ENCODE data around the gene CORO2B.

CORO2B gene

DNA sequence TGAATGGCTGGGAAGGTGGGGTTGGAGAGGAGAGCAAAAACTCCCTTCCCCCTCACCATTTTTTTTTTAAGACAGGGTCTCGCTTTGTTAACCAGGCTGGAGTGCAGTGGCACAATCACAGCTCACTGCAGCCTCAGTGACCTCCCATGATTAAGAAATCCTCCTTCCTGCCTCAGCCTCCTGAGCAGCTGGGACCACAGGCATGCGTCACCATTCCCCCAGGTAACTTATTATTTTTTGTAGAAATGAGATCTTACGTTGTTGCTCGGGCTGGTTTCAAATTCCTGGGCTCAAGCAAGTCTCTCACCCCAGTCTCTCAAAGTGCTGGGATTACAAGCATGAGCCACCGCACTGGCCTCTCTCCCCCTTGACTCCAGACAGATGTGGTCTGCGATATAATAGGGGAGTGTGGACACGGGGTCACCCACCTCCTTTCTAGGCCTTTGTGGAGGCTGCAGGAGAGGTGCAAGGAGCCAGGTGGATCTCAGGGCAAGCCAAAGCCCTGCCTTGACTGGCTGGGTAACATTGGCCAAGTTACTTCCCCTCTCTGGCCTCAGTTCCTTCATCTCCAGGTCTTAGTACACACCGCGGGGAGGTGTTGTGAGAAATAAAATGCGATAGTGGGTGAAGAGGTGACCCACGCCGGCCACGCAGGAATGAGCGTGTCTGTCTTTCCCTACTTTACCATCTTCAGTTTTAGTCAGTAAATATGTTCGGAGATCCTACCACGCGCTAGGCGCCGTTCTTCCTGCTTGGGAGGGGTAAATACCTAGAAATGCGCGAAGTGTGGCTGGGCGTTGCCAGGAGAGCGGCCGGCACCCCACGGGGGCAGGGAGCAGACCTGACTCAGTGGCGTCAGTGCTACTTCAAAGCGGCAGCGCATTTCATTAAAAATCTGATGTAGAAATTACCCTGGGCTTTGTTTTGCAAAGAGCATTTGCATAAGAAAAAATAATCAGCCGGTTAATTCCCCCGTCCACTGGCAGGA, 20.2 kb upstream of the CORO2B start:
- peak overlapping the region; percentile 46 to 57 for H3K4me3 ChIP-seq (ENCODE audit: low read depth in 1 of 2, low read length in 1 of 2)
- no peaks in the 10 kb centered on the region for H3K36me3 ChIP-seq
- peaks cover 21 to 22% of the 10 kb centered on the region in 2 experiments for H3K4me1 ChIP-seq (ENCODE audit: control insufficient read depth in 1 of 2, insufficient read depth in 1 of 2, low read depth in 1 of 2, low read length in 1 of 2)
- H3K27me3 ChIP-seq = peaks cover 64% of the 10 kb centered on the region
- no peaks in the 10 kb centered on the region for H3K9me3 ChIP-seq
- TF ChIP-seq, protein P1, sequence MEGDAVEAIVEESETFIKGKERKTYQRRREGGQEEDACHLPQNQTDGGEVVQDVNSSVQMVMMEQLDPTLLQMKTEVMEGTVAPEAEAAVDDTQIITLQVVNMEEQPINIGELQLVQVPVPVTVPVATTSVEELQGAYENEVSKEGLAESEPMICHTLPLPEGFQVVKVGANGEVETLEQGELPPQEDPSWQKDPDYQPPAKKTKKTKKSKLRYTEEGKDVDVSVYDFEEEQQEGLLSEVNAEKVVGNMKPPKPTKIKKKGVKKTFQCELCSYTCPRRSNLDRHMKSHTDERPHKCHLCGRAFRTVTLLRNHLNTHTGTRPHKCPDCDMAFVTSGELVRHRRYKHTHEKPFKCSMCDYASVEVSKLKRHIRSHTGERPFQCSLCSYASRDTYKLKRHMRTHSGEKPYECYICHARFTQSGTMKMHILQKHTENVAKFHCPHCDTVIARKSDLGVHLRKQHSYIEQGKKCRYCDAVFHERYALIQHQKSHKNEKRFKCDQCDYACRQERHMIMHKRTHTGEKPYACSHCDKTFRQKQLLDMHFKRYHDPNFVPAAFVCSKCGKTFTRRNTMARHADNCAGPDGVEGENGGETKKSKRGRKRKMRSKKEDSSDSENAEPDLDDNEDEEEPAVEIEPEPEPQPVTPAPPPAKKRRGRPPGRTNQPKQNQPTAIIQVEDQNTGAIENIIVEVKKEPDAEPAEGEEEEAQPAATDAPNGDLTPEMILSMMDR (IDR thresholded peaks at IDR 0.05) = no peak
- no peak overlapping the region for H3K27ac ChIP-seq

DNA sequence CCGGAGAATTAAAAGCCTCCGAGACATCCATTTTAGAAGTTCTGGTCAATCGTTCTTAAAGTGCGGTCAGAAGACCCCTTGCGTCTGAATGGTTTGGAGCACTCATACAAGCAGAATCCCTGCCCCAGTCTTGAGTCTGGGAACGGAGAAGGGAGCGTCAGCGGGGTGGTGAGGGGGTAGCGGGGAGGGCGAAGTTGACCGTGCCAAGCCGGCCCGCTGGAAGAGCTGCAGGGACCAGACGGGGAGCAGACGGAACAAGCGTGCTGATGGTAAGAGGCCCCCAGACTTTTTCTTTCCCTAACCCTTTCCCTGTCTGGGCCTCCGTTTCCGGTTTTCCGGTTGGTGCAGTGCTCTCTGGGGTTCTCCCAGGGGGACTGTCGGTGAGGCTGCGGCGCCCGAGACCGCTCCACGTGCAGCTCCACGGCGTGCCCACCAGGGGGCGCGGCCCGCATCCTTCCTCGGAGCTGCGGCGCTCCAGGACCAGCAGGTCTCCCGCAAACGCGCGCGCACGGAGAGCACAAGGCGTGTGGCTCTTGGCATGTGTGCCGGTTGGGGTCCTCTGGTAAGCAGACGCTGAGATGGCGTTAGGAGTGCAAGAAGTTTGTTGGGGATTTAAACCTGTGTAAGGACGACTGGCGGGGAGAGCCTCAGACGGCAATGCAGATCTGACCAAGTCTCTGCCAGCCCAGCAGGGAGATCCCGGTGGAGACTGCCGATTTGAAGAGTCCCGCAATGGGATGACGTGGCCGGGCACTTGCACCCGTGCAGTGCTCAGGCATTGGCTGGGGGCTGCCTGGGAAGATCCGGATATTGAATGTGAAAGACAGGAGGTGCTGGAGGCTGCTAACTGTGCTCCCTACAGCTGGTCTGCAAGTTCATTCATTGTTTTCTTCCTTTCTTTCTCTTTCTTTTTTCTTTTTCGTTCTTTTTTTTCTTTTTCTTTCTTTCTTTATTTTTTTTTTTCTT, 19.2 kb upstream of the CORO2B start:
- Histone ChIP-seq H3K4me3 (ENCODE audit: low read depth in 1 of 2, low read length in 1 of 2) (peak overlapping the region; percentile 46 to 57), H3K4me1 (ENCODE audit: control insufficient read depth in 1 of 2, insufficient read depth in 1 of 2, low read depth in 1 of 2, low read length in 1 of 2) (peaks cover 21 to 22% of the 10 kb centered on the region in 2 experiments), H3K27me3 (peaks cover 62% of the 10 kb centered on the region), H3K36me3 (no peaks in the 10 kb centered on the region), H3K27ac (no peak overlapping the region), H3K9me3 (no peaks in the 10 kb centered on the region)
- TF ChIP-seq, protein P1 (IDR thresholded peaks at IDR 0.05) = peak; percentile 97

DNA sequence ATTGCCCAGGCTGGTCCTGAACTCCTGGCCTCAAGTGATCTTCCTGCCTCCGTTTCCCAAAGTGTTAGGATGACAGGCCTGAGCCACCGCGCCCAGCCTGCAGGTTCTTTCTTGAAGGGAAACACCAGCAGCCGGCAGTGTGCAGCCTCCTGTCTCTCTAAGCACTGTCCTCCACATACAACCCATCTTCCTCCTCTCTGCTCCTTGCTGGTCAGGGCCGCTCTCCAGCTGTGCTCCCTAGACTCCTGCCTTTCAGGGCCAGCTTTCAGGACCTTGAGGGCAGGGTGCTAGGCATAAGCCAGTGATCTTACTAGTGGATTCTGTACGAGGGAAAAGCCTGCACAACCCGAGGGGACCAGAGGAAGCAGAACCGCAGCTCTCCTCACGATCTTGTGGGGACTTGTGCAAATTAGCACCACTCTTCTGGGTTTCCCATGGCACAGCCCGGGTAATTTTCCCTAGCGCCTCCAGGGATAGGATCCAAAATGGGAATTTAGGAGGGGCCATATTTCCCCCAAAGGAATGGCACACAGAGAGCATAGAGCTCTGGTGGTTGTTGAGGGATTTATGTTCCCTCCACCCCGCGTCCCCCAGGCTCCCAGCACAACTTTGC, 18.2 kb upstream of the CORO2B start:
- H3K27ac ChIP-seq = no peak overlapping the region
- H3K4me3 ChIP-seq (ENCODE audit: low read depth in 1 of 2, low read length in 1 of 2) = no peak overlapping the region
- TF ChIP-seq, protein P1 (IDR thresholded peaks at IDR 0.05) = no peak
- H3K36me3 ChIP-seq = no peaks in the 10 kb centered on the region
- peaks cover 58% of the 10 kb centered on the region for H3K27me3 ChIP-seq
- no peaks in the 10 kb centered on the region for H3K9me3 ChIP-seq
- H3K4me1 ChIP-seq (ENCODE audit: control insufficient read depth in 1 of 2, insufficient read depth in 1 of 2, low read depth in 1 of 2, low read length in 1 of 2) = peaks cover 21 to 22% of the 10 kb centered on the region in 2 experiments

DNA sequence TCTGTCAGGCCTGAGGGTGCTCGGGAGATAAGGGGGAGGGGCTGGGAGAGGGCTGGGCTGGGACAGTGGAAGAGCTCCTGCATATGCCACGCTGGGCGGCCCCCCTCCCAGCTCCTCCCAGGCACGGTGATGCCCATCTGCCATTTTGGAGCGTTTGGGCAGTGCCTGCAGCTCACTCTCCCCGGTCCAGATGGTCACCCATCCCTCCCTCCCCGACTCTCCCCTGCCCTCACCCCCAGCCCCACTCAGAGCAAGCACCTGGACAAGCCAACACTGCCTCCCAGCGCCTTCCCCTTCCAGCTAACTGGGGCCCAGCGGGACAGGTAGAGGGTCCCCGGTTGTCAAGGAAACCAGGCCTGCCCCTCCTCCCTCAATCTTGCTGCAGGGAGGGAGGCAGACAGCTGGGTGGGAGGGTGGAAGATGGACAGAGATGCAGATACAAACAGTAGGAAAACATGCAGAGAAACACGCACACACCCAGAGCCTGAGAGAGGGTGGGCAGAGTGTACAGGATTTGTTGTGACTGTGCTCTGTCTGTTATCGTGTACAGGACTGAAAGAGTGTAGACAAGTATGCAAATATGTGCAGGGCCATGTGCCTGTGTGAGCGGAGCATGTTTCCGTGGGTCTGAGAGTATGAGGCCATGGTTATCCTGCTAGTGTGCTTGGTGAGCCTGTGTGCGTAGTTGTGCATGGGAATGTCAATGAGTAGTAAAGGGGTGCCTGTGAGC, 17.5 kb upstream of the CORO2B start:
- no peak overlapping the region for H3K27ac ChIP-seq
- TF ChIP-seq, protein P1 (IDR thresholded peaks at IDR 0.05) = no peak
- H3K9me3 ChIP-seq = no peaks in the 10 kb centered on the region
- H3K4me3 ChIP-seq (ENCODE audit: low read depth in 1 of 2, low read length in 1 of 2) = no peak overlapping the region
- peaks cover 52% of the 10 kb centered on the region for H3K27me3 ChIP-seq
- peaks cover 21 to 22% of the 10 kb centered on the region in 2 experiments for H3K4me1 ChIP-seq (ENCODE audit: control insufficient read depth in 1 of 2, insufficient read depth in 1 of 2, low read depth in 1 of 2, low read length in 1 of 2)
- no peaks in the 10 kb centered on the region for H3K36me3 ChIP-seq
